ENCODE measurements around the gene AGPAT3.
A peak's percentile ranks its signal among the peaks of the same experiment; 100 is the strongest.

Gene AGPAT3

DNA sequence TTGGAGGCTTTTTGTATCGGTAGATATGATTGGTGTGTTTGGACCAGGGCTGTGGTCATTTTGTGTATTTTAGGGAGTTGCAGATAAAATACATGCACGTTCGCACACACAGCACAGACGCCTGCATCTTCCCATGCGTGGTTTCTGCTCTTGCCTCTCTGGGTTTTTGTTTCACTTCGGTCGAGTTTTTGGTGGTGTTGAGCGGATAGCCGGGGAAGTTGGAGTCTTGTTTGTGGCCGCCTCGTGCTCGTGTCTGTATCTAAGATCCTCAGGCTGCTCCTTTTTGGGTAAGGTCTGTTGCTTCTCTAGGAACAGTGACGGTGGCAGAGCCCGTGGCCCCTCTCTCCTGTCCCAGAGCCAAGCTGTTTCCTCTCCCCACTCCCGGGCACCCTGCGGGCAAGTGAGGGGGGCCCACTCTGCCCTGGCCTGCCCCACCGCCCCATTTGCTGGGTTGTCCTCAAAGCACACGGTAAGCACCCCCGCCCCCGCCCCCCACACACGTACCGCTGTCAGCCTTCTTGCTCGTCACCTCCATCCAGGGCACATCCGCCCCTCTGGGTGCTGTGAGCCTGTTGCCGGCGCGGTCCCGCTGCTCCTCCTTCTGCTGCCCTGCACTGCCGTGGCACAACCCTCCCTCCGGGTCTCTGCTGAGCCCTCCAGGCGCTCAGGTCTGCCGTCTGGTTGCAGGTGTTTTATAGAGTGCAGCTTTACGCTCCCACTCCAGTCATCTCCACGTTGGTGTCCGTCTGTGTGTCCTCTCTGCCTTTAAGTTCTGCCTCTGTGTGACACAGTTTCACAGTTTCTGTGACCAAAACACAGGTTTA lies 51.9 kb downstream of the AGPAT3 start:
- H4K91ac ChIP-seq (ENCODE audit: low read length), result peak overlapping the region; percentile 18
- peak overlapping the region; percentile 30 for H3K9ac ChIP-seq (ENCODE audit: low read length)
- DNase-seq, result no peak
- 82% methylated on average over 34 of the region's 35 CpGs for WGBS
- no peak overlapping the region for H2BK120ac ChIP-seq (ENCODE audit: low read depth, low read length)
- H3K4me1 ChIP-seq (ENCODE audit: control insufficient read depth, insufficient read depth, low read depth, low read length), result peaks cover 24% of the 10 kb centered on the region
- peaks cover 8% of the 10 kb centered on the region for H3K9me3 ChIP-seq (ENCODE audit: control insufficient read depth, low read length)
- H2BK15ac ChIP-seq (ENCODE audit: low read depth, poor library complexity, severe bottlenecking), result peak overlapping the region; percentile 6
- no peak overlapping the region for H3K23ac ChIP-seq (ENCODE audit: low read length in 2 of 2)
- no peak overlapping the region for H3K27ac ChIP-seq (ENCODE audit: low read length, poor library complexity, severe bottlenecking)
- no peak overlapping the region for H3K4ac ChIP-seq (ENCODE audit: low read depth in 1 of 2, low read length in 2 of 2)
- H3K18ac ChIP-seq (ENCODE audit: low read depth in 1 of 2, low read length in 2 of 2), result no peak overlapping the region
- H2BK5ac ChIP-seq (ENCODE audit: low read depth, low read length, poor library complexity, severe bottlenecking), result no peak overlapping the region
- peak overlapping the region; percentile 14 to 65 for H3K4me3 ChIP-seq (ENCODE audit: insufficient read depth in 1 of 2, low read depth in 1 of 2, low read length in 2 of 2)
- no peaks in the 10 kb centered on the region for H3K27me3 ChIP-seq (ENCODE audit: control insufficient read depth in 1 of 2, insufficient read depth in 1 of 2, low read length in 2 of 2)
- H3K14ac ChIP-seq (ENCODE audit: low read length in 2 of 2), result peak overlapping the region in 1 of 2 experiments; percentile 51
- H2BK12ac ChIP-seq (ENCODE audit: low read length in 2 of 2), result peak overlapping the region in 1 of 2 experiments; percentile 54
- H3K4me2 ChIP-seq (ENCODE audit: low read length, poor library complexity, severe bottlenecking), result no peak overlapping the region
- H2AK5ac ChIP-seq (ENCODE audit: low read length, severe bottlenecking), result no peak overlapping the region
- no peak overlapping the region for H2AFZ ChIP-seq (ENCODE audit: low read depth, low read length)
- peaks cover 54% of the 10 kb centered on the region for H3K79me1 ChIP-seq (replicated peaks; ENCODE audit: low read length, poor library complexity, severe bottlenecking)
- H3K36me3 ChIP-seq (ENCODE audit: control insufficient read depth in 1 of 2, insufficient read depth in 2 of 2, low read depth in 1 of 2, low read length in 2 of 2), result peaks cover 0 to 19% of the 10 kb centered on the region in 2 experiments
- no peak overlapping the region for H4K8ac ChIP-seq (ENCODE audit: low read length)

- WGBS, result 96% methylated on average over 12 of the region's 12 CpGs
- Histone ChIP-seq H3K27me3 (ENCODE audit: control insufficient read depth in 1 of 2, insufficient read depth in 1 of 2, low read length in 2 of 2) (no peaks in the 10 kb centered on the region), H2AFZ (ENCODE audit: low read depth, low read length) (no peak overlapping the region), H3K4me3 (ENCODE audit: insufficient read depth in 1 of 2, low read depth in 1 of 2, low read length in 2 of 2) (peak overlapping the region in 1 of 2 experiments; percentile 65), H3K9ac (ENCODE audit: low read length) (no peak overlapping the region), H3K36me3 (ENCODE audit: control insufficient read depth in 1 of 2, insufficient read depth in 2 of 2, low read depth in 1 of 2, low read length in 2 of 2) (peaks cover 0 to 13% of the 10 kb centered on the region in 2 experiments), H3K27ac (ENCODE audit: low read length, poor library complexity, severe bottlenecking) (no peak overlapping the region), H2BK120ac (ENCODE audit: low read depth, low read length) (no peak overlapping the region), H4K8ac (ENCODE audit: low read length) (no peak overlapping the region), H3K18ac (ENCODE audit: low read depth in 1 of 2, low read length in 2 of 2) (no peak overlapping the region), H2AK5ac (ENCODE audit: low read length, severe bottlenecking) (no peak overlapping the region), H3K23ac (ENCODE audit: low read length in 2 of 2) (no peak overlapping the region), H3K4me1 (ENCODE audit: control insufficient read depth, insufficient read depth, low read depth, low read length) (peaks cover 27% of the 10 kb centered on the region), H4K91ac (ENCODE audit: low read length) (no peak overlapping the region), H3K14ac (ENCODE audit: low read length in 2 of 2) (no peak overlapping the region), H3K79me1 (replicated peaks; ENCODE audit: low read length, poor library complexity, severe bottlenecking) (peaks cover 54% of the 10 kb centered on the region), H3K9me3 (ENCODE audit: control insufficient read depth, low read length) (peaks cover 3% of the 10 kb centered on the region), H3K4ac (ENCODE audit: low read depth in 1 of 2, low read length in 2 of 2) (no peak overlapping the region), H3K4me2 (ENCODE audit: low read length, poor library complexity, severe bottlenecking) (no peak overlapping the region), H2BK12ac (ENCODE audit: low read length in 2 of 2) (peak overlapping the region in 1 of 2 experiments; percentile 54), H2BK15ac (ENCODE audit: low read depth, poor library complexity, severe bottlenecking) (no peak overlapping the region), H2BK5ac (ENCODE audit: low read depth, low read length, poor library complexity, severe bottlenecking) (no peak overlapping the region)
- no peak for DNase-seq
These were observed 52.7 kb downstream of the AGPAT3 start for GRCh38 chr21:43917515-43918384.

DNA sequence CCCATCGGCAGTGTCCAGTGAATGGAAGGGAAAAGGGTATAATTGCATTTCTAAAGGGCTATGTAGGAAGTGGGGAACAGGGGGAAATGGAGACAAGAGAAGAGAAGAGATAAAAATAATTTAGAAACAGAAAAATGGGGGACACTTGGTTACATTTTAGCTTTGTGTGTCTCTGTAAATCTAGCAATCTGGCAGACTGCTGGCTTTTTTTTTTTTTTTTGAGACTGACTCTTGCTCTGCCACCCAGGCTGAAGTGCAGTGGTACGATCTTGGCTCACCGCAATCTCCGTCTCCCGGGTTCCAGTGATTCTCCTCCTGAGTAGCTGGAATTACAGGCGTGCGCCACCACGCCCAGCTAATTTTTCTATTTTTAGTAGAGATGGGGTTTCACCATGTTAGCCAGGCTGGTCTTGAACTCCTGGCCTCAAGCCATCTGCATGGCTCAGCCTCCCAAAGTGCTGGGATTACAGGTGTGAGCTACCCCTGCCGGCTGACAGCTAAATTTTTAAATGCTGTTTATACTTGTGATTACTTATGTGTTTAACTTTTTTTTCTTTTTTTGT lies 53.4 kb downstream of the AGPAT3 start:
- H3K27ac ChIP-seq (ENCODE audit: low read length, poor library complexity, severe bottlenecking), result no peak overlapping the region
- WGBS, result 88% methylated on average over 9 of the region's 9 CpGs
- no peak overlapping the region for H2AFZ ChIP-seq (ENCODE audit: low read depth, low read length)
- no peak overlapping the region for H3K23ac ChIP-seq (ENCODE audit: low read length in 2 of 2)
- H2AK5ac ChIP-seq (ENCODE audit: low read length, severe bottlenecking), result no peak overlapping the region
- no peak overlapping the region for H3K4ac ChIP-seq (ENCODE audit: low read depth in 1 of 2, low read length in 2 of 2)
- H2BK15ac ChIP-seq (ENCODE audit: low read depth, poor library complexity, severe bottlenecking), result no peak overlapping the region
- H3K79me1 ChIP-seq (replicated peaks; ENCODE audit: low read length, poor library complexity, severe bottlenecking), result peaks cover 58% of the 10 kb centered on the region
- H2BK12ac ChIP-seq (ENCODE audit: low read length in 2 of 2), result no peak overlapping the region
- H4K91ac ChIP-seq (ENCODE audit: low read length), result no peak overlapping the region
- no peak overlapping the region for H3K14ac ChIP-seq (ENCODE audit: low read length in 2 of 2)
- H3K9ac ChIP-seq (ENCODE audit: low read length), result no peak overlapping the region
- H3K36me3 ChIP-seq (ENCODE audit: control insufficient read depth in 1 of 2, insufficient read depth in 2 of 2, low read depth in 1 of 2, low read length in 2 of 2), result peaks cover 0 to 13% of the 10 kb centered on the region in 2 experiments
- DNase-seq, result no peak
- no peak overlapping the region for H2BK120ac ChIP-seq (ENCODE audit: low read depth, low read length)
- no peaks in the 10 kb centered on the region for H3K9me3 ChIP-seq (ENCODE audit: control insufficient read depth, low read length)
- H4K8ac ChIP-seq (ENCODE audit: low read length), result no peak overlapping the region
- H3K4me1 ChIP-seq (ENCODE audit: control insufficient read depth, insufficient read depth, low read depth, low read length), result peaks cover 32% of the 10 kb centered on the region
- no peak overlapping the region for H3K4me2 ChIP-seq (ENCODE audit: low read length, poor library complexity, severe bottlenecking)
- no peak overlapping the region for H2BK5ac ChIP-seq (ENCODE audit: low read depth, low read length, poor library complexity, severe bottlenecking)
- no peak overlapping the region for H3K4me3 ChIP-seq (ENCODE audit: insufficient read depth in 1 of 2, low read depth in 1 of 2, low read length in 2 of 2)
- H3K27me3 ChIP-seq (ENCODE audit: control insufficient read depth in 1 of 2, insufficient read depth in 1 of 2, low read length in 2 of 2), result no peaks in the 10 kb centered on the region
- no peak overlapping the region for H3K18ac ChIP-seq (ENCODE audit: low read depth in 1 of 2, low read length in 2 of 2)

GRCh38 chr21:43919283-43919682 lies 54.3 kb downstream of the AGPAT3 start:
- Histone ChIP-seq H3K18ac (ENCODE audit: low read depth in 1 of 2, low read length in 2 of 2) (no peak overlapping the region), H2BK15ac (ENCODE audit: low read depth, poor library complexity, severe bottlenecking) (no peak overlapping the region), H3K79me1 (replicated peaks; ENCODE audit: low read length, poor library complexity, severe bottlenecking) (peaks cover 56% of the 10 kb centered on the region)

More at GRCh38 chr21:43919283-43919682, 54.3 kb downstream of the AGPAT3 start:
- Histone ChIP-seq H3K14ac (ENCODE audit: low read length in 2 of 2) (no peak overlapping the region), H2BK12ac (ENCODE audit: low read length in 2 of 2) (no peak overlapping the region), H3K4me2 (ENCODE audit: low read length, poor library complexity, severe bottlenecking) (no peak overlapping the region), H2BK120ac (ENCODE audit: low read depth, low read length) (no peak overlapping the region), H3K4me3 (ENCODE audit: insufficient read depth in 1 of 2, low read depth in 1 of 2, low read length in 2 of 2) (no peak overlapping the region), H3K23ac (ENCODE audit: low read length in 2 of 2) (no peak overlapping the region), H3K36me3 (ENCODE audit: control insufficient read depth in 1 of 2, insufficient read depth in 2 of 2, low read depth in 1 of 2, low read length in 2 of 2) (peaks cover 0 to 13% of the 10 kb centered on the region in 2 experiments), H3K27ac (ENCODE audit: low read length, poor library complexity, severe bottlenecking) (no peak overlapping the region), H2BK5ac (ENCODE audit: low read depth, low read length, poor library complexity, severe bottlenecking) (no peak overlapping the region), H4K8ac (ENCODE audit: low read length) (no peak overlapping the region), H2AFZ (ENCODE audit: low read depth, low read length) (no peak overlapping the region), H2AK5ac (ENCODE audit: low read length, severe bottlenecking) (no peak overlapping the region), H3K9ac (ENCODE audit: low read length) (no peak overlapping the region), H3K4ac (ENCODE audit: low read depth in 1 of 2, low read length in 2 of 2) (no peak overlapping the region), H3K4me1 (ENCODE audit: control insufficient read depth, insufficient read depth, low read depth, low read length) (peaks cover 31% of the 10 kb centered on the region), H3K27me3 (ENCODE audit: control insufficient read depth in 1 of 2, insufficient read depth in 1 of 2, low read length in 2 of 2) (no peaks in the 10 kb centered on the region), H4K91ac (ENCODE audit: low read length) (no peak overlapping the region), H3K9me3 (ENCODE audit: control insufficient read depth, low read length) (no peaks in the 10 kb centered on the region)
- WGBS, result 99% methylated on average over 7 of the region's 7 CpGs
- no peak for DNase-seq

All from mesenchymal stem cell (in vitro differentiated cells and primary cell).